Measurements from ENCODE around the gene RHOBTB1.

- no peak for TF ChIP-seq TCF7 (IDR thresholded peaks at IDR 0.05; ENCODE audit: borderline replicate concordance)
- no peak for TF ChIP-seq NEUROD1 (IDR thresholded peaks at IDR 0.05; ENCODE audit: borderline replicate concordance, low read depth, low read length, partially characterized antibody)
- TF ChIP-seq ZNF830 (CRISPR knock-in tag; IDR thresholded peaks at IDR 0.05), result no peak
- TF ChIP-seq ZFP30 (CRISPR knock-in tag; IDR thresholded peaks at IDR 0.05; ENCODE audit: borderline replicate concordance), result no peak
- TF ChIP-seq FOSL1 (tag; conservative IDR thresholded peaks at IDR 0.05), result no peak
- no peak for TF ChIP-seq SRSF9 (IDR thresholded peaks at IDR 0.05; ENCODE audit: borderline replicate concordance, low read depth, low read length)
- TF ChIP-seq MXI1 (IDR thresholded peaks at IDR 0.05; ENCODE audit: low read depth, low read length), result no peak
- no peak for TF ChIP-seq ZNF146 (CRISPR knock-in tag; IDR thresholded peaks at IDR 0.05; ENCODE audit: unreplicated experiment)
- TF ChIP-seq CBX1 (IDR thresholded peaks at IDR 0.05; ENCODE audit: low read depth), result no peak
- no peak for TF ChIP-seq CTCF (IDR thresholded peaks at IDR 0.05 in 2 of 3, conservative IDR thresholded peaks at IDR 0.05 in 1 of 3; ENCODE audit: insufficient read depth in 2 of 3, low read depth in 1 of 3, low read length in 3 of 3)
These were observed 919 bp upstream of the RHOBTB1 start for GRCh38 chr10:60944910-60945297.

All from K562 (cell line).